PFSK-1 (cell line): Measurements from ENCODE around the gene COQ8B.

Source experiments
- FOXP2 ChIP-seq: optimal IDR thresholded peaks from 2 replicates; pipeline ENCODE3; 2011; ENCODE audit warnings: borderline replicate concordance, control low read depth, inconsistent platforms; ENCODE audit not compliant: insufficient read depth; ENCODE audit errors: extremely low read length, extremely low read depth
- POLR2AphosphoS5 ChIP-seq: IDR thresholded peaks from 2 replicates; pipeline ENCODE4 v1.6.1; 2012; ENCODE audit warnings: low read depth, mild to moderate bottlenecking, control low read depth, low read length, moderate library complexity
- REST ChIP-seq, 2 experiments: IDR thresholded peaks; 2 replicates each; pipeline versions ENCODE4 v1.6.1 to v1.8.0; 2011 to 2012; ENCODE audit warnings: low read depth in 2 of 2, low read length in 2 of 2, control low read depth in 1 of 2, inconsistent platforms in 1 of 2, mild to moderate bottlenecking in 1 of 2, moderate library complexity in 1 of 2; ENCODE audit not compliant: insufficient read depth in 1 of 2
- SIN3A ChIP-seq: IDR thresholded peaks from 2 replicates; pipeline ENCODE4 v1.6.1; 2012; ENCODE audit warnings: mild to moderate bottlenecking, low read length, moderate library complexity, borderline replicate concordance; ENCODE audit not compliant: insufficient read depth
- TAF1 ChIP-seq: IDR thresholded peaks from 2 replicates; pipeline ENCODE4 v1.6.1; 2012; ENCODE audit warnings: low read length, control low read depth, borderline replicate concordance; ENCODE audit not compliant: insufficient read depth

COQ8B gene

GRCh38 chr19:40743926-40744325, 27.2 kb upstream of the COQ8B start:
- TF ChIP-seq SIN3A (no peak), REST (IDR thresholded peaks at IDR 0.05; ENCODE audit: insufficient read depth in 1 of 2, low read depth in 2 of 2, low read length in 2 of 2) (no peak), TAF1 (no peak), POLR2AphosphoS5 (no peak), FOXP2 (no peak)

- TF ChIP-seq TAF1 (no peak), SIN3A (no peak), REST (IDR thresholded peaks at IDR 0.05; ENCODE audit: insufficient read depth in 1 of 2, low read depth in 2 of 2, low read length in 2 of 2) (no peak), POLR2AphosphoS5 (no peak), FOXP2 (no peak)
These were observed 26.2 kb upstream of the COQ8B start for GRCh38 chr19:40742886-40743285.

GRCh38 chr19:40742477-40742876, 25.8 kb upstream of the COQ8B start:
- TF ChIP-seq SIN3A (no peak), TAF1 (no peak), REST (IDR thresholded peaks at IDR 0.05; ENCODE audit: insufficient read depth in 1 of 2, low read depth in 2 of 2, low read length in 2 of 2) (no peak), POLR2AphosphoS5 (no peak), FOXP2 (no peak)

- no peak for TF ChIP-seq TAF1
- no peak for TF ChIP-seq REST (IDR thresholded peaks at IDR 0.05; ENCODE audit: insufficient read depth in 1 of 2, low read depth in 2 of 2, low read length in 2 of 2)
- TF ChIP-seq SIN3A: no peak
- no peak for TF ChIP-seq FOXP2
- TF ChIP-seq POLR2AphosphoS5: no peak
These were observed 25.1 kb upstream of the COQ8B start for GRCh38 chr19:40741527-40742390.
